Activated naive CD8-positive, alpha-beta T cell treated with anti-CD3 and anti-CD28 coated beads, Interleukin-2, amount 50 U/mL, for 16 hours (primary cell): ENCODE data around the gene TMEM74B.
"Not testable (repeated sequence)": the region's sequence is repeated elsewhere in the genome, so short reads cannot be mapped to it uniquely, and the experiment has no call there.

Source experiments
- DNase-seq: peaks from one replicate; pipeline ENCODE4 v3.0.0-alpha.2; 2020; ENCODE audit warnings: low read depth, low spot score

Gene TMEM74B

DNA sequence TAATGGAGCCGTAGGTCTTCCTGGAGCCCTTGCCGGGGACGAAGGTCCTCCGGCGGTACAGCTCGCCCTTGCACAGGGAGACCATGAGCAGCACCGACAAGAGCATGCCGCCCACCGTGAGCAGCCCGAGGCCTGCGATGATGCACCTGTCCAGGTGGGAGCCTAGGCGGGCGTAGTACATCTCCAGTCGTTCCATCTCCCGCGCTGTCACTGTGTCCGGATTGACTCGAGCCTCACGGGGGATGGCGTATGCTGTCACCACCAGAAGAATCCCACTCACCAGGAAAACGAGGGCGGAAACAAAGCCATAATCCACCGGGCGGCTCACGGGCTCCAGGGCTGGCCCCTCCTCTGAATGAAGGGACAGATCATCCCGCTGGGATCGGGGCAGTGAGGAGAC is 3.8 kb downstream of the TMEM74B start:
- no peak for DNase-seq

DNA sequence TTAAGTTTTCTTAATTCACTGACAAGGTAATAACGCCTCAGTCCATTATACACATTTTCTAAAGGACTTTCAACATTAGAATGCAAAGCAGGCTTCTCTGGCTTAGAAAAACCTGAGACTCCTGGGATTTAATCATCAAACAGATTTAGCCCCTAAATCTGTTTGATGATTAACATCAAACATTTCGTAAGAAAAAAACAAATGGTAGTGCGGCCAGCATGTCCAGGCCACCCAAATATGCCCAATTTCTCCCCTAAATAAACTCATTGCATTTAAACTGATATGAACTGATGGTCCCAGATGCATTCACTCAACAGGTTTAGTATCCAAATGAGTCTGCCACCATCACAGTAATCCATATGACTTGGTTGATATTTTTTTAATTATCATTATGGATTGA is 6.2 kb downstream of the TMEM74B start:
- no peak for DNase-seq

DNA sequence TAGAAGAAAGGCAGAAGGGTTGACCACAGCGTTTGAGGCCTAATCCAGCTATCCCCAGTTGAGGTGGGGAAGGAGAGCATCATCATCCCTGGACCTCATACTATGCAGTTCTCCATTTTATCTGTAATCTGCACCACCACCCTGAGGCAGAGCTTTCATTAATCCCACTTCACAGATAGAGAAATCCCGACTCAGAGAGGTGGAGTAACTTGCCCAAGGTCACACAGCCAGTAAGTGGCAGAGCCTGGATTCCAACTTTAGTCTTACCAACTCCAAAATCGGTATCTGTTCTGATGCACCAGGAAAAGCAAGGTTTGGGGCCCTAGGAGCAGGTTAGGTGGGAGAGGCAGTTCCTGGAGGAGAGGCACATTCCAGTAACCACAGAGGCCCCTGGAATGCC is 6.7 kb downstream of the TMEM74B start:
- no peak for DNase-seq

DNA sequence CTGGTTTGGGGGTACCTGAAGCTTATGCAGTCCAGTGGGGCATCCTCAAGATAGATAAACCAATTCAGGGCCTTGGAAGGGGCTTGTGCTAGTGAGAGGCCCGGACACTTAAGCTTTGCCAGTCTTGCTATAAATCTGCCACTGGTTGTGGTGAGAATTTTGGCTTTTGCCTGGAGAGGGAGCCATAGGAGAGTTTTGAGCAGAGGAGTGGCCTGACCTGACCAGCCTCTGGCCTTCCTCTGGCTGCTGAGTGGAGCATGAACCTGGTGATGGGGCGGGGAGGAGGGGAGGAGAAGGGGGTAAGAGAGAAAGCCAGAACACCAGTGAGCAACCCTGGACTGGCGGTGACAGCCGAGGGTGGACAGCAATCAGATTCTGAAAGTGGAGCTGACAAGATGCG is 7.1 kb downstream of the TMEM74B start:
- DNase-seq: no peak

DNA sequence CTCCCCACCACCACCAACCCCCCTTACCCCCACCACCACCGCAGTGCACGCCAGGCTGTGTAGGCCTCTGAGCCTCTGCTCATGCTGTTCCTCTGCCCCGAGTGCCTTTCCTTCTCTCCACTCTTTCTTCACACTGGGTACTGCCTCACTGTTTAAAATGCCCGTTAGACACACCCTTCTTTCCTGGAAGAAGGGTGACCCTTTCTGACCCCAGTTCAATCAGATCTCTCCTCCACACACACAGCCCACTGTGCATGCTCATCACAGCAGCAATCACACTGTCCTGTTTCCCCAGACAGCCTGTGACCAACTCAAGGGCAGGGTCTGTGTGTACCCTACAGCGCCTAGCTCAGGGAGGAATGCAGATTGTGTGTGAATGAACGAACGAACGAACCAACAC is 10.0 kb downstream of the TMEM74B start:
- no peak for DNase-seq

DNA sequence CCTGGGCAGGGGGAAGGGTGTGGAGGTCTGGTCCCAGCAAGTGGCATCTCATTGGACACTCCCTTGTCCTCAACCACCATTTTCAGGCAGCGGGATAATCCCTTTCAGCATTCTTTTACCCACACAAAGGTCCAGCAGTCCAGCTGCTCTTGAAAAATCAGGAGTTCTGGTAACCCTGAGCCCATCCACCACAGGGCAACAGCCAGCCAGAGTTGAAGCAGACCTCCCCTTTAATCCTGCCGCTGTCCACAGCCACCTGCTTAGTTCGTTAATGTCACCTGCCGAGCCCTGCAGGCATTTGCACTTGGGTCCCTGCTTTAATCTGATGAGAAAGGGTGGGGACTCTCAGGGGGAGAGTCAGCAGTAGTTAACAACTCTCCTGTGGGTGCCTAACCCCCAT is 11.1 kb downstream of the TMEM74B start:
- no peak for DNase-seq

DNA sequence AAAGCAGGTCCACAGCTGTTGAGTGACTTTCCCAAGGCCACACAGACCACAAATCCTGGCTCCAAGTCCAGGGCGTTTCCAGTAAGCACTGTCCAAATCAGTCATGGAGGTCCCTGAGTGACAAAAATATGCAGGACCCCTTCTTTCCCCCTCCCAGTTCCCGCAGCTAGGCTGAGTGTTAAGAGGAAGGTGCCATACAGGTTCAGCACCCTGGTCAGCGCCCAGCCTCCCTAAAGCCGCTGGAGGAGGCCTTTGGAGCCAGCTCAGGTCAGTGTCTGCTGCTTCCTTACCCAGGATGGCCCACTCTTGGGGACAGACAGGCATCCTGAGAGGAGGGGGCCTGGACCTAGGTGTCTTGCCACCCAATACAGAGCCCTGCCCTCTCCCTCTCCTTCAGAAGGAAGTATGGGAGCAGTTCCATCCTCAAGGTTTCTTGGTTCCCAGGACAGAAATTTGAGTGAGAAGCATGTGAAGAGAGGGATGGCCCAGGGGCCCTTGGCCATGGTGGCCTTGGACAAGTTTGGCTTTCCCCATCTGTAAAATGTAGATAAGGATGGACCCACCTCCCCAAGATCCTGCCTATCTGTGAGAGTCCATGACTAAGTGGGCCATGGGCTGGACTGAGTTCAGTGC is 13.2 kb downstream of the TMEM74B start:
- DNase-seq: no peak

DNA sequence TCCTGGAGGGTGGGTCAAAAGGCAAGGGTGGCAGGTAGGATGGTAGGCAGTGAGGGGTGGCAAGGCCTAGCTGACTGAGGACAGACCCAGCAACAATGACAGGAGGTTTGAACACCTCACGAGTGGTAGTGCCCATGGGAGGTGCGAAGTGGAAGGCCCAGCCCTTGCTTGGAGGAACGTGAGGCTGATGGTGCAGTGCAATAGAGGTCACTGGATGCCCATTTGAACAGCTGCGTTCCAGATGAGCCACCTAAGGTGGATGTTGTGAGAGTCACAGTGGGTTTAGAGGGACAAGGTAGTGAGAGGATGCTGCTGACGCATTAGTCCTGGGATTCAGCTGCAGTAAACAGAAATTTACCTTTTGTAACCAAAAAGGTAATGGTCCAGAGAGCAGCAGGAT is 15.6 kb downstream of the TMEM74B start:
- DNase-seq: no peak

DNA sequence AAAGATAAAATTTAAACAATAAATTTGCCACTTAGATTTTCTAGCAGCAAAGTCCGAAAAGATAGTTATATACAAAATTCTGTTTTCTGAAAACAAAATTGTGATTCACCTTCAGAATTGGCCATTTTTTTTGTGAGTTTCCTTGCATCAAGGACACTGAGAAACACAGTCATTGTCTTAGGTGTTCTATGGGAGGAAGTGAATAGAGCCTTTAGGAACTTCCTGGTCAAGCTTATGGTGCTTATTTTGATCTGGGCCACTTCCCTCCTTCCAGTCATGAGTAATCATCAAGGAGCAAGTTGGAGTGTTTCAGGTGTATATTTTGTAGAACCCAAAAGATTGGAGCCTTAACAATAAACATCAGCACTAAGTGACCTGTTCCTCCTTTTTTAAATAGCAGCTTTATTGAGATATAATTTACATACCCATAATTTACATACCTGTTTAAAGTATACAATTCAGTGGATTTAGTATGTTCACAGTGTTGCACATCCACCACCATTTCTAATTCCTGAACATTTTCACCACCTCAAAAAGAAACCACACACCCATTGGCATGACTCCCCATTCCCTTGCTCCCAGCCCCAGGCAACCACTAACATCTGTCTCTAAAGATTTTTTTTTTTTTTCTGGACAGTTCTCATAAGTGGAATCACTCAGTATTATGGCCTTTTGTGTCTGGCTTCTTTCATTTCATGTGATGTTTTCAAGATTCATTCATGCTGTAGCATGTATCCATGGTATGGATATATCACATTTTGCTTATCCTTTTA is 17.6 kb downstream of the TMEM74B start:
- DNase-seq: no peak

DNA sequence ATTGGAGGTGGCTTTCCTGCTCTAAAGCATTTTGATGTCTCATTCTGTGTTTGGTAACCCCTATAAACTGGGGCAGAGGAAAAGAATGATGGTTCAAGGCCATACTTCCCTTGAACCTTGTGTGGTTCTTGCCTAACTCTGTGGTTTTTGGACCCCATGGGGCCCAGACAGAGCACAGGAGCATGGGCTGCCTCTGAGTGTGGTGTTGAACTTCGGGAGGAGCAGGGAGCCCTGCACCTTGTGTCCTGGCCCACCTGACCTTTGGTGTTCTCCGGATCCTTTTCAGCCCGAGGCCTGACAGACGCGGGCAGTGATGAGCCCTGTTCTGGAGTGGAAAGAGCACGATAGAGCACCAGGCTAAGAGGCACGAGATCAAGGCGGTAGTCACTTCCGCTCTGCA is 18.8 kb downstream of the TMEM74B start:
- DNase-seq: no peak

DNA sequence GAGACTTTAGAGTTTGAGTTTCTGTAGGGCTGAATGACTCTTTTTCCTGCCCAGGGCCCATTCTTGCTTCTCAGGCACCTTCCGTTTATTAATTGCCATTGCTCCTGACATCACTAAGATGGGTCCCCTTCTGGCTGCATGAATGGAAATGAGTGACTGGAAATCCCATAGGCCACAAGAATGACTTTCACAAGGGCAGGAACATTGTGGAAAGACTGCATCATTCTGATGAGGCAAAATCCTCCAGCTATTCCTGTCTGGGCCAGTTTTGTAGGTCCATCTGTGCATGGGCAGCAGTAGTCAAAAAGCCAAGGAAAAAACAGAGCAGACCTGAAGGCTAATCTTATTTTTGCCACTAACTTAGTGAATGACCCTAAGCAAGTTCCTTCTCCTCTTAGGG is 19.3 kb downstream of the TMEM74B start:
- no peak for DNase-seq

DNA sequence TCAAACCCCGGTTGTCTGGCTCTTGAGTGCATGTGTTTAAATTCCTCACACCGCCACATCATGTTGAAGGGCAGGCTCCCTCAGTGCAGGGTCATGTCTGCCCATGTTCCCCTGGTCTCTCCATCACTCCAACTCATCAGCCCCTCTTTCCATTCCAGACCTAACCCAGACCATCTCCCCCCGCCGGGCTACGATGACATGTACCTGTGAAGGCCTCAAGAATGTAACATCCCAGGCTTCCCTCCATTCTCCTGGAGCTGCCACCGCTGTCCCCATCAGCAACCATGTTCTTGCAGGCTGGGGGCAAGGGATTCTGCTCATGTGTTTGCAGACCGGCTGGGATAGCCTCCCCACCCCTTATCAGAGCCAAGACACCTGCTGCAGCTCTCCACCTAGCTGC is 19.9 kb downstream of the TMEM74B start:
- no peak for DNase-seq

DNA sequence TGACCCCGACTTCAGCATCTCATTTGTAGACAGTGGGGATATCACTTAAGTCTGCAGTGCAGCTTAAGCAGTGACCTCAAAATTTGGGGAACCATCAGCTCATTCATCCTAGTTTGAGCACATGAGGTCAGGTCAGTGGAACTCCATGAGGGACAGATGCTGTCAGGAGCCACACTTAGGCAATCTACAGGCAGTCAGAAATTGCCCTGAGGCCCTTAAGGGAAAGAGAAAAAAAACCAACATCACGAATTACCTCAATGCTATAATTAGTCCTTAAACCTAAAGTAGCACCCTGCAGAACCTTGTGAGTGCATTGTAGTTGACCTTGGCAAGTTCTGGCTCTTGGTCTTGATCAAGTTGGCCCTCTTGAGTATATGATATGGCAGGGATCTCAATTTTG is 21.1 kb downstream of the TMEM74B start:
- DNase-seq: no peak

DNA sequence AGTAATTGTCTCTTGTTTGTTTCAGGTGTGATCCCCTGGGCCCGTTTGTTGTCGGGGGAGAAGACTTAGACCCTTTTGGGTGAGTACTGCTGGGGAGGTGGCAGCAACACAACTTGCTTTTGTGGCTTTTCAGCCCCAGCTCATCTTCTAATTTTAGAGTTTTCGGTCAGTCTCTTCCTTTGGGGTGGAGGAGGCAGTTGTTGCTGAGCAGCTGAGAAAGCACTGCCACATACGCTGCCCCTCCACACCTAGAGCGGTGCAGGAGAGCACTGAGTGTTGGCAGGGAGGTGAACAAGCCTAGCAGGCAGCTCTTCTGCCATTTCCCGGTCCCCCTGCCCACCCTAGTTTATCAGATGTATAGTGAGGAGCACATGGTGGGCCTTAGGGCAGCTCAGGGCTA is 21.7 kb downstream of the TMEM74B start:
- DNase-seq: no peak

DNA sequence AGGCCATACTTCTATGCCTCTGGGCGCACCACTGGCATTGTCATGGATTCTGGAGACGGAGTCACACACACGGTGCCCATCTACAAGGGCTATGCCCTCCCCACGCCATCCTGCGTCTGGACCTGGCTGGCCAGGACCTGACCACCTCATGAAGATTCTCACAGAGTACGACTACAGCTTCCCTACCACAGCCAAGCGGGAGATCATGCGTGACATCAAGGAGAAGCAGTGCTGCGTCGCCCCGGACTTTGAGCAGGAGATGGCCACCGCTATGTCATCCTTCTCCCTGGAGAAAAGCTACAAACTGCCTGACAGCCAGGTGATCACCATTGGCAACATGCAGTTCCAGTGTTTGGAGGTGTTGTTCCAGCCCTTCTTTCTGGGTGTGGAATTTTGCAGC is 23.8 kb downstream of the TMEM74B start:
- no peak for DNase-seq

DNA sequence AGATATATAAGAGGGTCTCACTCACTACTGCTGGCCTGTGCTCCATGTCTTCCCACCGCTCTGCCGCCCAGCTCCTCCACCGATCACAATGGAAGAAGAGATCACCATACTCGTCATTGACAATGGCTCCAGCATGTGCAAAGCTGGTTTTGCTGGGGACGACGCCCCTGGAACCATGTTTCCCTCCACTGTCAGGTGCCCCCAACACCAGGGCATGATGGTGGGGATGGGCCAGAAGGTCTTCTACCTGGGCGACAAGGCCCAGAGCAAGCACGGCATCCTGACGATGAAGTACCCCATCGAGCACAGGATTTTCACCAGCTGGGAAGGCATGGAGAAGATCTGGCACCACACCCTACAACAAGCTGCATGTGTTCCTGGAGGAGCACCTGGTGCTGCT is 24.3 kb downstream of the TMEM74B start:
- no peak for DNase-seq

DNA sequence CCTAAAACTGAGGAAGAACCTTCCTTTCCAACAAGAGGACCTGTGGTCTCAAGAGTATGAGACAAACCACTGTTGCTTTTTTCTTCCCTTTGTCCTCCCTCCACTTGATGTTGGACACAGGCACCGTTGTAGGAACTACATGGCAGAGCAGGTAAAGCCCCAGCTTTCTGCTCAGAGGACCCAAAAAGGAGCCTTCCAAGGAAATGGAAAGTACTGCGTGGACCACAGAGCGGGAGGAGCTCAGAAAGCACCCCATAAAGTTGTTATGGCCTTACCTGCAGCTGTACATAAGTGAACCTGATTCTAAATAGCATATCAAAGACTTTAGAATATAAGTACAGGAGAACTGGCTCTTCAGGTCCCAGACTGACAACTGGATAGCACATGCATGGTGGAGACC is 29.4 kb downstream of the TMEM74B start:
- DNase-seq: no peak

DNA sequence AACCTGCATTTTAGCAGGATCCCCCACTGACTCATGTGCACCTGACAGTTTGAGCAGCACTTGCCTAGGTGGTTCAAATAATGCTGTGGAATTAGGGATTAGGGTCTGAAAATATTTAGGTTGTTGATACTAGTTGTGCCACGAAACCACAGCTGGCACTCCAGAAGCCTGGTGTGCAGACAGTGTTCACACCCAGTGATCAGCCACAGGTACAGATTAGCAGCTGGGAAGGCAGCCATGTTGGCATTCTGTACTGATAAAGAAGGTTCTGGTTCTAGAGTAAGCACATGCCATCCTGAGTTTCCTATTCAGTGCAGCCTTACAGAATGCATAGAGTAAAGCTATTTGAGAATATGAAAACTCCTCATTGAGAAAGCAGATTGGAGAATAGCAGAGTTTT is 30.1 kb downstream of the TMEM74B start:
- DNase-seq: no peak

DNA sequence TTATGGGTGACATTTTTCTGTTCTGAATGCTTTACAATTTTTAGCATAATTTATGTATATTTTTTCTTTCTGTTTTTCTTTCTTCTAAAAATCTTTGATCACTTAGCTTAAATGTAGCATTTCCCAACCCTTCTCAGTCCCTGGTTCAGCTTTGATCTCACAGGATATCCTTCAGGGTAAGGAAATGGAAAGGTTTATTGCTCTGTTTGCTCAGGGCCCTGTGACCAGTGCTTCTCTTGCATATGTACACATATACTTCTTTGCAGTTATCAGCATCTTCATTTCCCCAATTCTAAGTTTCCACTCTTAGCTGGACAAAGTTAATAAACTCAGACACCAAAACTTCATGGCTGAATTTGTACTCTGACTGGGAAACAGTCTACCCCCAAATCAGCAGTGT is 30.6 kb downstream of the TMEM74B start:
- no peak for DNase-seq

DNA sequence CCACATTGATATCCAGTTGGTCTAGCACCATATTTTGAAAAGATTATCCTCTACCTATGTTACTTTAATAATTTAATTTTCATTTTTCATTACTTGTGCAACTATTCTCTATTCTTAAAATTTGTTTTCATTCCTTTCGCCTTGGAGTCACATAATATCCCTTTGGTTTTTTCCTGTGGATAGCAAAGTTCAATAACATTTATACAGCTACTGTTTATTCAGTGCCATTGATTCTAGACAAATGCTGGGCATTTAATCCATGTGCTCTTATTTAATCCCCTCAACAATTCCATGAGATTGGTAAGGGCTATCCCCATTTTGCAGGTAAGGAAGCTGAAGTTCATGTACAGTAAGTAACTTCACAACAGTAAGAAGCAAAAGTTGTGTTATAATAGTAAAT is 33.8 kb downstream of the TMEM74B start:
- no peak for DNase-seq

DNA sequence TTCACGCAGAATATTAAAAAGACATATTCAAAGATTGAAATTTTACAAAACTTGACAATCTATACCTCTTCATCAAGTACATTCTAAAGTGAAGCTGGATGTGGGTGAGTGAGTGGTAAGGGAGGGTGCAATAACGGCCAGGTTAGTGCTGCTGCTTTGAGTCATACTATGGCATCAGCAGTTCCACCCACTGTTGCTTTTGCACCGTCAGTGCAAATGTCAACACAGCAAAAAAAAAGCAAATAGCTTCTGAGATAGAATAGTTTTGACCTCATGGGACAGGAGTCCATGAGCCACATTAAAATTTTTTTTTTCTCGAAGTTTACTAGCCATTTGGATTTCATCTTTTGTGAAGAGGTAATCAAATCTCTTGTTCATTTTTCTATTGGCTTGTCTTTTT is 34.6 kb downstream of the TMEM74B start:
- DNase-seq: no peak

DNA sequence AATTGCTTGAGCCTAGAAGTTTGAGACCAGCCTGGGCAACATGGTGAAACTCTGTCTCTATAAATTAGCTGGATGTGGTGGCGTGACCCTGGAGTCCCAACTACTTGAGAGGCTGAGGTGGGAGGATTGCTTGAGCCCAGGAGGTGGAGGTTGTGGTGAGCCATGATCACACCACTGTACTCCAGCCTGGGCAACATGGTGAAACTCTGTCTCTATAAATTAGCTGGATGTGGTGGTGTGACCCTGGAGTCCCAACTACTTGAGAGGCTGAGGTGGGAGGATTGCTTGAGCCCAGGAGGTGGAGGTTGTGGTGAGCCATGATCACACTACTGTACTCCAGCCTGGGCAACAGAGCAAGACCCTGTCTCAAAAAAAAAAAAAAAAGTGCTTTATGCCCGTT is 35.0 kb downstream of the TMEM74B start:
- not testable (repeated sequence) for DNase-seq

DNA sequence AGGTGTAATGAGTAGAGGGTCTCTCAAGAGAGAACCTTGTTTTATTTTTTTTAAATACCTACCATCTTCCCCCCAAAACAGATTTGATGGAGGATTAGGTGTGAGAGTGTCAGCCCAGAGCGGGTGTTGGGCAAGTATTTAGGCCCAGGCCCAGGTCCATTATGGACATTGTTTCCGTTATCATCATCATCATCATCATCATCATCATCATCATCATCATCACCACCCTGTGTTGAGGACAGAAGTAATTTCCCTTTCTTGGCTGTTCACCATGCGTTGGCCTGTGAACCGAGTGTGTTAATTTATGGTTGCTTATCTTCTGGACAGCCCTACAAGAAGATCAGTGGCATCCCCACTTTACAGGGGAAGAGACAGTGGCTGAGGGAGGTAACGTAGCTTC is 37.8 kb downstream of the TMEM74B start:
- no peak for DNase-seq
